Loucy (cell line): ENCODE data around the gene KLRC2.
"Not testable (repeated sequence)": the region's sequence is repeated elsewhere in the genome, so short reads cannot be mapped to it uniquely, and the experiment has no call there.

Experiments
- H2AFZ ChIP-seq: fragments of 200-600 bp; sonication (generic); 2 replicates; pipeline ENCODE4 v1.6.0; 2016; ENCODE audit warnings: antibody characterized with exemption, mild to moderate bottlenecking, low read length, moderate library complexity
- H3F3A ChIP-seq: fragments of 200-600 bp; 2 replicates; pipeline ENCODE4 v1.6.0; 2016; ENCODE audit warnings: antibody characterized with exemption, low read depth, mild to moderate bottlenecking
- H3K27me3 ChIP-seq: fragments of 200-600 bp; sonication (generic); 2 replicates; pipeline ENCODE4 v1.6.1; 2014; ENCODE audit warnings: low read length, mild to moderate bottlenecking; ENCODE audit not compliant: insufficient read depth, poor library complexity, severe bottlenecking
- H3K36me3 ChIP-seq: fragments of 200-600 bp; sonication (generic); 2 replicates; pipeline ENCODE4 v1.6.1; 2016; ENCODE audit warnings: low read length; ENCODE audit not compliant: insufficient read depth
- H3K4me1 ChIP-seq: fragments of 200-600 bp; sonication (generic); 2 replicates; pipeline ENCODE4 v1.5.1; 2014; ENCODE audit warnings: low read length, mild to moderate bottlenecking; ENCODE audit not compliant: insufficient read depth, poor library complexity, severe bottlenecking
- H3K4me2 ChIP-seq: fragments of 200-600 bp; sonication (generic); 2 replicates; pipeline ENCODE4 v1.6.0; 2014; ENCODE audit warnings: antibody characterized with exemption, low read length, low read depth, mild to moderate bottlenecking; ENCODE audit not compliant: poor library complexity, severe bottlenecking
- H3K4me3 ChIP-seq: fragments of 200-600 bp; sonication (generic); 2 replicates; pipeline ENCODE4 v1.5.1; 2014; ENCODE audit warnings: low read length, mild to moderate bottlenecking, mixed read lengths; ENCODE audit not compliant: poor library complexity, severe bottlenecking
- H3K79me2 ChIP-seq: fragments of 200-600 bp; sonication (generic); 2 replicates; pipeline ENCODE4 v1.6.1; 2014; ENCODE audit warnings: low read length; ENCODE audit not compliant: insufficient read depth
- H3K9ac ChIP-seq: fragments of 200-600 bp; sonication (generic); 2 replicates; pipeline ENCODE4 v1.6.0; 2014; ENCODE audit warnings: mild to moderate bottlenecking, low read depth, low read length, moderate library complexity; ENCODE audit not compliant: poor library complexity, severe bottlenecking
- H3K9me2 ChIP-seq: fragments of 200-600 bp; sonication (generic); replicated peaks from 2 replicates; pipeline ENCODE4 v1.6.1; 2016; ENCODE audit warnings: low read depth, low read length, mixed read lengths
- H3K9me3 ChIP-seq: fragments of 200-600 bp; sonication (generic); 2 replicates; pipeline ENCODE4 v1.6.1; 2014; ENCODE audit warnings: mild to moderate bottlenecking, antibody characterized with exemption, low read length, low read depth; ENCODE audit not compliant: insufficient read depth
- H4K20me1 ChIP-seq: fragments of 200-600 bp; sonication (generic); 2 replicates; pipeline ENCODE4 v1.6.0; 2014; ENCODE audit warnings: antibody characterized with exemption, low read length, mild to moderate bottlenecking; ENCODE audit not compliant: insufficient read depth, poor library complexity, severe bottlenecking
- CTCF ChIP-seq: fragments of 200-600 bp; sonication (generic); conservative IDR thresholded peaks from 2 replicates; pipeline ENCODE4 v1.5.1; 2014; ENCODE audit warnings: mild to moderate bottlenecking, antibody characterized with exemption, low read length
- EZH2phosphoT487 ChIP-seq: fragments of 200-600 bp; IDR thresholded peaks from 2 replicates; pipeline ENCODE4 v1.6.1; 2018; ENCODE audit warnings: antibody characterized with exemption, mild to moderate bottlenecking, moderate library complexity, borderline replicate concordance

Gene KLRC2

GRCh38 chr12:10393291-10393690 is 42.5 kb downstream of the KLRC2 start:
- Histone ChIP-seq H3K4me2 (peak overlapping the region; percentile 93), H3K4me1 (peaks cover 59% of the 10 kb centered on the region), H3F3A (no peaks in the 10 kb centered on the region), H3K36me3 (no peaks in the 10 kb centered on the region), H3K79me2 (no peaks in the 10 kb centered on the region), H4K20me1 (no peaks in the 10 kb centered on the region), H3K9me3 (no peaks in the 10 kb centered on the region), H3K9ac (peak overlapping the region; percentile 39), H3K4me3 (no peak overlapping the region), H3K9me2 (no peaks in the 10 kb centered on the region), H2AFZ (no peak overlapping the region), H3K27me3 (no peaks in the 10 kb centered on the region)
- TF ChIP-seq EZH2phosphoT487 (no peak), CTCF (no peak)

DNA sequence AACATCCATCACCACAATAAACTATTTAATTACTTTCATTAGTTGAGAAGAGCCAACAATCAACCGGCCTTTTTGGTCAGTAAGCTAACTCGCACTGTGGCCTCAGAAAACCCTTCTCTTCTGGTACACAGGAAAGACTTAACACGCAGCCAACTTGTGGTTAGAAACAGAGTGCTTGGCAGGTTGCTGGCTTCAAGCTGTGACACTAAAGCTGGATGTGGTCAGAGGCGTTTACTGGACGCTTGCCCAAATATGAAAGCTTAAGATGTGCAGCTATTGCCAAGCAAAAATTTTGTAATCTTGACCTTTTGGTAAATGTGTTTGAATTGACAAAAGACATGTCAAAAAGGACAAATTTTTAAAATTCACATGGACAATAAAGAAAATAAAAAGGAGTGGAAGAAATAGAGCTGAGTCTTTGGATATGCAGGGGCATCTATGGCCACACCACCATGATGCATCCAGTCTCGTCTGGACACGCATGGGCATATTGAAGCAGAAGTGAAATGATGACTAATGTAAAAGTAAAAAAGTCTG is 43.3 kb downstream of the KLRC2 start:
- Histone ChIP-seq H3K4me1 (peaks cover 52% of the 10 kb centered on the region), H3F3A (no peaks in the 10 kb centered on the region), H2AFZ (no peak overlapping the region), H3K9ac (peak overlapping the region; percentile 72), H3K4me2 (peak overlapping the region; percentile 93), H3K9me3 (no peaks in the 10 kb centered on the region), H3K79me2 (no peaks in the 10 kb centered on the region), H4K20me1 (no peaks in the 10 kb centered on the region), H3K36me3 (no peaks in the 10 kb centered on the region), H3K9me2 (no peaks in the 10 kb centered on the region), H3K4me3 (peak overlapping the region; percentile 65), H3K27me3 (no peaks in the 10 kb centered on the region)
- TF ChIP-seq CTCF: no peak
- TF ChIP-seq EZH2phosphoT487: no peak

GRCh38 chr12:10390991-10391390 is 44.8 kb downstream of the KLRC2 start:
- H3K4me3 ChIP-seq, H3K27me3 ChIP-seq, H4K20me1 ChIP-seq, H3K79me2 ChIP-seq, H2AFZ ChIP-seq, H3F3A ChIP-seq, H3K36me3 ChIP-seq, H3K9ac ChIP-seq, H3K9me2 ChIP-seq, H3K4me2 ChIP-seq, H3K9me3 ChIP-seq: not testable (repeated sequence)
- peaks cover 46% of the 10 kb centered on the region for H3K4me1 ChIP-seq

DNA sequence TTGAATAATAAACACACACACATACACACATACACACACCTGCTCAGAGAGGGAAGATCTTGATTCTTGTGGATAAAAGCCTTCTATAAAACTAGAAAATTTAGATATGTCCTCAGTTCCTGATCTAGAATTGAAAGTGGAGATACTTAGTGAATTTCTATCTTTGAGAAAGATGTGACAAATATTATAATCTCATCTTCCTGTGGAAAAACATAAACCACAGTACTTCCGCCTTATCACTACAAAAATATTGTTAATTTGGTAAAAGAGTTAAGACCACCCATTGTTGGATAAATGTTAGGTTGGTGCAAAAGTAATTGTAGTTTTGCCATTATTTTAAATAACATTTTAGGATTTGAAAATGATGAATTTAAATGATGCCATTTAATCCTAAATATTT is 45.9 kb downstream of the KLRC2 start, which contains the start of gene KLRK1:
KLRK1 (minus strand) TSS at position 138 of the 400 bp plus-strand sequence. CDS start 1,231 bp downstream, outside the sequence.
- Histone ChIP-seq H3K36me3 (no peaks in the 10 kb centered on the region), H3K79me2 (no peaks in the 10 kb centered on the region), H2AFZ (no peak within 1 kb of the TSS), H3F3A (no peaks in the 10 kb centered on the region), H3K9ac (peak within 1 kb of the TSS; percentile 29), H3K4me1 (peaks cover 36% of the 10 kb centered on the region), H3K9me2 (no peaks in the 10 kb centered on the region), H3K4me2 (peak within 1 kb of the TSS; percentile 52), H4K20me1 (no peaks in the 10 kb centered on the region), H3K4me3 (peak within 1 kb of the TSS; percentile 16), H3K27me3 (no peaks in the 10 kb centered on the region), H3K9me3 (no peaks in the 10 kb centered on the region)
- TF ChIP-seq EZH2phosphoT487 (no peak), CTCF (no peak)
